ENCODE results near the gene XXYLT1.

Gene XXYLT1

GRCh38 chr3:195214381-195214780 lies 56.6 kb downstream of the XXYLT1 start:
- no peaks in the 10 kb centered on the region for H3K27me3 ChIP-seq (ENCODE audit: low read length)
- H3K27ac ChIP-seq (ENCODE audit: low read depth, low read length), result no peak overlapping the region
- H3K9ac ChIP-seq (ENCODE audit: low read length), result no peak overlapping the region
- H2AFZ ChIP-seq (ENCODE audit: low read depth, low read length, severe bottlenecking), result no peak overlapping the region
- no peaks in the 10 kb centered on the region for H4K20me1 ChIP-seq (ENCODE audit: low read depth, low read length)
- H3K79me2 ChIP-seq (ENCODE audit: insufficient read depth, low read length), result no peaks in the 10 kb centered on the region
- H3K4me3 ChIP-seq (ENCODE audit: insufficient read depth, low read length, poor library complexity, severe bottlenecking), result no peak overlapping the region
- no peak overlapping the region for H3K4me2 ChIP-seq (ENCODE audit: low read depth, low read length, poor library complexity, severe bottlenecking)
- H3F3A ChIP-seq (ENCODE audit: insufficient read depth), result no peaks in the 10 kb centered on the region
- H3K9me2 ChIP-seq (replicated peaks; ENCODE audit: insufficient read depth, low read length), result no peaks in the 10 kb centered on the region
- no peaks in the 10 kb centered on the region for H3K9me3 ChIP-seq (ENCODE audit: insufficient read depth, low read length)
- no peaks in the 10 kb centered on the region for H3K36me3 ChIP-seq (ENCODE audit: low read length)
- TF ChIP-seq CTCF (IDR thresholded peaks at IDR 0.05; ENCODE audit: insufficient read depth, low read length, poor library complexity, severe bottlenecking) (no peak), EZH2phosphoT487 (conservative IDR thresholded peaks at IDR 0.05; ENCODE audit: low read length) (no peak)

GRCh38 chr3:195213639-195214315 lies 57.2 kb downstream of the XXYLT1 start:
- TF ChIP-seq EZH2phosphoT487 (conservative IDR thresholded peaks at IDR 0.05; ENCODE audit: low read length), result no peak
- TF ChIP-seq CTCF (IDR thresholded peaks at IDR 0.05; ENCODE audit: insufficient read depth, low read length, poor library complexity, severe bottlenecking), result no peak
- H2AFZ ChIP-seq (ENCODE audit: low read depth, low read length, severe bottlenecking), result no peak overlapping the region
- no peak overlapping the region for H3K4me3 ChIP-seq (ENCODE audit: insufficient read depth, low read length, poor library complexity, severe bottlenecking)
- no peaks in the 10 kb centered on the region for H3F3A ChIP-seq (ENCODE audit: insufficient read depth)
- H3K27me3 ChIP-seq (ENCODE audit: low read length), result no peaks in the 10 kb centered on the region
- no peaks in the 10 kb centered on the region for H3K9me3 ChIP-seq (ENCODE audit: insufficient read depth, low read length)
- H3K36me3 ChIP-seq (ENCODE audit: low read length), result no peaks in the 10 kb centered on the region
- H4K20me1 ChIP-seq (ENCODE audit: low read depth, low read length), result no peaks in the 10 kb centered on the region
- H3K27ac ChIP-seq (ENCODE audit: low read depth, low read length), result no peak overlapping the region
- no peak overlapping the region for H3K4me2 ChIP-seq (ENCODE audit: low read depth, low read length, poor library complexity, severe bottlenecking)
- no peak overlapping the region for H3K9ac ChIP-seq (ENCODE audit: low read length)
- no peaks in the 10 kb centered on the region for H3K9me2 ChIP-seq (replicated peaks; ENCODE audit: insufficient read depth, low read length)
- H3K79me2 ChIP-seq (ENCODE audit: insufficient read depth, low read length), result no peaks in the 10 kb centered on the region

DNA sequence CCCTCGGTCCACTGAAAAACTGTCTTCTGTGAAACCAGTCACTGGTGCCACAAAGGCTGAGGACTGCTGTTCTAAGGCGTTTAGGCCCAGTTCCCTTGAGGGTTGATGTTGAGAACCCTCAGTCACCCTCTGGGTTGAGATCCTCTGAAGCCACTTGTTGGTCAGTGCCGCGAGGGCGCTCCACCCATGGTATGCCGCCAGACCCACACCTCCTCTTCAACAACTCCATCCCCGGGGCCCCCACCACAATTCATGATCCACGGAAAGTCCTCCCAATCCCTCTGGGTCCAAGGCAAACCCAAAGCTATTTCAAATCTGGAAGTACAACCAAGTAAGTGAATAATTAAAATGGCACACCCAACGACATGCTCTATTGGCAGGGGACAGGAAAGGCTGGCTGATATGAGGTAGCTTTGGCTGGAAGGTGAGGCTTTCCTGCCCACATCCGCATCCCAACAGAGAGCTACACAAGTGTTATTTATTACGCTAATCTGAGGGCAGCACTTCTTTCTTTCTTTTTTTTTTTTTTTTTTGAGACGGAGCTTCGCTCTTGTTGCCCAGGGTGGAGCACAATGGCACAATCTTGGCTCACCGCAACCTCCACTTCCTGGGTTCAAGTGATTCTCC lies 58.1 kb downstream of the XXYLT1 start:
- H3K36me3 ChIP-seq (ENCODE audit: low read length), result no peaks in the 10 kb centered on the region
- no peaks in the 10 kb centered on the region for H3K9me3 ChIP-seq (ENCODE audit: insufficient read depth, low read length)
- H3K27ac ChIP-seq (ENCODE audit: low read depth, low read length), result no peak overlapping the region
- H3K27me3 ChIP-seq (ENCODE audit: low read length), result no peaks in the 10 kb centered on the region
- H3K4me3 ChIP-seq (ENCODE audit: insufficient read depth, low read length, poor library complexity, severe bottlenecking), result no peak overlapping the region
- H3K9me2 ChIP-seq (replicated peaks; ENCODE audit: insufficient read depth, low read length), result no peaks in the 10 kb centered on the region
- no peaks in the 10 kb centered on the region for H3K79me2 ChIP-seq (ENCODE audit: insufficient read depth, low read length)
- H4K20me1 ChIP-seq (ENCODE audit: low read depth, low read length), result no peaks in the 10 kb centered on the region
- no peak overlapping the region for H3K9ac ChIP-seq (ENCODE audit: low read length)
- TF ChIP-seq CTCF (IDR thresholded peaks at IDR 0.05; ENCODE audit: insufficient read depth, low read length, poor library complexity, severe bottlenecking) (no peak), EZH2phosphoT487 (conservative IDR thresholded peaks at IDR 0.05; ENCODE audit: low read length) (no peak)
- no peak overlapping the region for H2AFZ ChIP-seq (ENCODE audit: low read depth, low read length, severe bottlenecking)
- no peak overlapping the region for H3K4me2 ChIP-seq (ENCODE audit: low read depth, low read length, poor library complexity, severe bottlenecking)
- H3F3A ChIP-seq (ENCODE audit: insufficient read depth), result no peaks in the 10 kb centered on the region

Measured in SU-DHL-6 (cell line).